ENCODE results near the gene CDH8. TPM values are rescaled to one million over a fixed set of nuclear protein-coding genes. Genes with fewer than 3 reads are reported as not detected.

The CDH8 gene
- total RNA-seq, 1 donor from 2014 or later = 0.98 TPM

DNA sequence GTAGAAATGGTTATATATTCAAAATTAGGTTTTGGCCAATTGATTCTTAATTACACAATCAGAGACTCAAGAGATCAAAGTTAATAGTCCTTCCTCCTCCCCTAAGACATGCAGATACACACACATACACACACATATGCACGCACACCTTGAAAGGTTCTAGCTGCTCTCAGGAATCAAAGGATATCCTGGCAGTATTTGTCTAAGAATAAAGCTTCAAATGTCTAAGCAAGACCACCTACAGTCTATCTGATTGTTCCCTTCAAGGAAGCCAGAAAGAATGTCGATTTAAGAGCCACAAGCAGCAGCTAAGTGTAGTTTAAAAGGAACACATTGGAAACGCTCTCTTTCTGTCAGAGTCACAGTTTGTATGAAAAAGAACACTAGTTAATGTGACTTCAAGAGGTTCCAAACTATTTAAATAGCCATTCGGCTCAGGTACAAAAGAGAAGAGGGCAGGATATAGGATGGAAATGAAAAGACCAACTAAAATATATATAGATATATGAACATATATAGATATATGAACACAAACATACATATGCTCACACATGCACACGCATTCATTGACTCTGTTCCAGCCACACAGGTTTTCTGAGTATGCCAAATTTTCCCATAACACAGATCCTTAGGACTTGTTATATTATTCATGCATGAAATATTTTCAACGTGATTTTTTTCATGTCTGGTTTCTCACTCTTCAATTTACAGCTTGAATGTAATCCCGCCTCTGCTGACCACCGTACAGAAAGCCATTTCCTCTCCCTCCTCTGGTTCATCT lies 79.0 kb downstream of the CDH8 start:
- intact Hi-C loops (cut with DNase I) = no loop called here
- DNase-seq (ENCODE audit: extremely low spot score in 2 of 2) = no peak
- no peak overlapping the region for H3K4me3 ChIP-seq
- no peaks in the 10 kb centered on the region for H3K27me3 ChIP-seq
- no peak overlapping the region for H3K27ac ChIP-seq
- H3K9me3 ChIP-seq = no peaks in the 10 kb centered on the region
- no peaks in the 10 kb centered on the region for H3K36me3 ChIP-seq
- no peak for TF ChIP-seq POLR2AphosphoS5 (IDR thresholded peaks at IDR 0.05; ENCODE audit: insufficient read depth in 1 of 2, low read depth in 1 of 2)
- TF ChIP-seq, protein P1, sequence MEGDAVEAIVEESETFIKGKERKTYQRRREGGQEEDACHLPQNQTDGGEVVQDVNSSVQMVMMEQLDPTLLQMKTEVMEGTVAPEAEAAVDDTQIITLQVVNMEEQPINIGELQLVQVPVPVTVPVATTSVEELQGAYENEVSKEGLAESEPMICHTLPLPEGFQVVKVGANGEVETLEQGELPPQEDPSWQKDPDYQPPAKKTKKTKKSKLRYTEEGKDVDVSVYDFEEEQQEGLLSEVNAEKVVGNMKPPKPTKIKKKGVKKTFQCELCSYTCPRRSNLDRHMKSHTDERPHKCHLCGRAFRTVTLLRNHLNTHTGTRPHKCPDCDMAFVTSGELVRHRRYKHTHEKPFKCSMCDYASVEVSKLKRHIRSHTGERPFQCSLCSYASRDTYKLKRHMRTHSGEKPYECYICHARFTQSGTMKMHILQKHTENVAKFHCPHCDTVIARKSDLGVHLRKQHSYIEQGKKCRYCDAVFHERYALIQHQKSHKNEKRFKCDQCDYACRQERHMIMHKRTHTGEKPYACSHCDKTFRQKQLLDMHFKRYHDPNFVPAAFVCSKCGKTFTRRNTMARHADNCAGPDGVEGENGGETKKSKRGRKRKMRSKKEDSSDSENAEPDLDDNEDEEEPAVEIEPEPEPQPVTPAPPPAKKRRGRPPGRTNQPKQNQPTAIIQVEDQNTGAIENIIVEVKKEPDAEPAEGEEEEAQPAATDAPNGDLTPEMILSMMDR (IDR thresholded peaks at IDR 0.05) = no peak
- TF ChIP-seq POLR2A (IDR thresholded peaks at IDR 0.05) = no peak
- H3K4me1 ChIP-seq = no peaks in the 10 kb centered on the region

- TF ChIP-seq POLR2A (IDR thresholded peaks at IDR 0.05) (no peak), POLR2AphosphoS5 (IDR thresholded peaks at IDR 0.05; ENCODE audit: insufficient read depth in 1 of 2, low read depth in 1 of 2) (no peak)
- TF ChIP-seq, protein P1 (IDR thresholded peaks at IDR 0.05) = no peak
- Histone ChIP-seq H3K36me3 (no peaks in the 10 kb centered on the region), H3K27me3 (no peaks in the 10 kb centered on the region), H3K4me3 (no peak overlapping the region), H3K9me3 (no peaks in the 10 kb centered on the region), H3K27ac (no peak overlapping the region), H3K4me1 (no peaks in the 10 kb centered on the region)
- no peak for DNase-seq (ENCODE audit: extremely low spot score in 2 of 2)
- intact Hi-C loops (cut with DNase I) = no loop called here
Measured at GRCh38 chr16:61952841-61953240, 83.4 kb downstream of the CDH8 start.

GRCh38 chr16:61948414-61948813 lies 87.8 kb downstream of the CDH8 start:
- Histone ChIP-seq H3K4me3 (no peak overlapping the region), H3K36me3 (no peaks in the 10 kb centered on the region), H3K27me3 (no peaks in the 10 kb centered on the region), H3K4me1 (no peaks in the 10 kb centered on the region), H3K27ac (no peak overlapping the region), H3K9me3 (no peaks in the 10 kb centered on the region)
- intact Hi-C loops (cut with DNase I) = loop anchor here (10.0 kb wide), 1 partner anchor 514 kb away; no protein-coding TSS in a partner anchor
- no peak for DNase-seq (ENCODE audit: extremely low spot score in 2 of 2)
- no peak for TF ChIP-seq POLR2AphosphoS5 (IDR thresholded peaks at IDR 0.05; ENCODE audit: insufficient read depth in 1 of 2, low read depth in 1 of 2)
- TF ChIP-seq, protein P1 (IDR thresholded peaks at IDR 0.05) = no peak
- no peak for TF ChIP-seq POLR2A (IDR thresholded peaks at IDR 0.05)

DNA sequence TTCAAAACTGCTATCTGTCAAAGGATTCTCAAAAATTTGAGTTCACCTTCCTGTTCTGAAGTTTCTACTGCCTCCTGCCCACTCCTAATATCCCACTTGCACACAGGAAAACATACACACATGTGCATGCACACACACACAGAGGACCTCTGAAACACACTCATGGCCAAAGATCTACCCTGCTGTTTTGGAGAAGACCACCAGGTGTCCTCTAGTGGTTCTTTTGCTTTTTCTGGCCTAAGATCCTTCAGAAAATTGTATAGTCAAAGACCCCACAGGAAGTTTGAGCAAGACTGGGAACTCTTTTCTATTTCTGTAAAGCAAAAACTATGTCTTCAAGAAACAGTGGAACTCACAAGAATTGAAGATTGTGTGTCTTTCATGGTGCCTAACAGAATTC lies 90.2 kb downstream of the CDH8 start:
- Histone ChIP-seq H3K9me3 (no peaks in the 10 kb centered on the region), H3K4me1 (no peaks in the 10 kb centered on the region), H3K27ac (no peak overlapping the region), H3K27me3 (no peaks in the 10 kb centered on the region), H3K4me3 (no peak overlapping the region), H3K36me3 (no peaks in the 10 kb centered on the region)
- intact Hi-C loops (cut with DNase I) = loop anchor here (10.0 kb wide), 1 partner anchor 511 kb away; no protein-coding TSS in a partner anchor
- TF ChIP-seq POLR2A (IDR thresholded peaks at IDR 0.05) (no peak), POLR2AphosphoS5 (IDR thresholded peaks at IDR 0.05; ENCODE audit: insufficient read depth in 1 of 2, low read depth in 1 of 2) (no peak)
- TF ChIP-seq, protein P1 (IDR thresholded peaks at IDR 0.05) = no peak
- DNase-seq (ENCODE audit: extremely low spot score in 2 of 2) = no peak

GRCh38 chr16:61945511-61945910 lies 90.7 kb downstream of the CDH8 start:
- intact Hi-C loops (cut with DNase I) = loop anchor here (10.0 kb wide), 1 partner anchor 511 kb away; no protein-coding TSS in a partner anchor

More at GRCh38 chr16:61945511-61945910, 90.7 kb downstream of the CDH8 start:
- H3K9me3 ChIP-seq = no peaks in the 10 kb centered on the region
- no peak overlapping the region for H3K27ac ChIP-seq
- H3K36me3 ChIP-seq = no peaks in the 10 kb centered on the region
- no peak overlapping the region for H3K4me3 ChIP-seq
- TF ChIP-seq POLR2AphosphoS5 (IDR thresholded peaks at IDR 0.05; ENCODE audit: insufficient read depth in 1 of 2, low read depth in 1 of 2) (no peak), POLR2A (IDR thresholded peaks at IDR 0.05) (no peak)
- TF ChIP-seq, protein P1 (IDR thresholded peaks at IDR 0.05) = no peak
- no peak for DNase-seq (ENCODE audit: extremely low spot score in 2 of 2)
- H3K4me1 ChIP-seq = no peaks in the 10 kb centered on the region
- no peaks in the 10 kb centered on the region for H3K27me3 ChIP-seq

Measured in vagina (tissue), 2 donors.